GM12873 (cell line): ENCODE data around the gene FUT9.

Experiments
- TF ChIP-seq, protein P1 (sequence below): IDR thresholded peaks from 2 replicates; pipeline ENCODE4 v1.5.1; 2012; ENCODE audit warnings: low read depth, mild to moderate bottlenecking, moderate library complexity, low read length, control low read depth; ENCODE audit not compliant: insufficient read depth; ENCODE audit errors: missing control alignments

The FUT9 gene

GRCh38 chr6:96001891-96002575, 13.7 kb upstream of the FUT9 start:
- TF ChIP-seq, protein P1, sequence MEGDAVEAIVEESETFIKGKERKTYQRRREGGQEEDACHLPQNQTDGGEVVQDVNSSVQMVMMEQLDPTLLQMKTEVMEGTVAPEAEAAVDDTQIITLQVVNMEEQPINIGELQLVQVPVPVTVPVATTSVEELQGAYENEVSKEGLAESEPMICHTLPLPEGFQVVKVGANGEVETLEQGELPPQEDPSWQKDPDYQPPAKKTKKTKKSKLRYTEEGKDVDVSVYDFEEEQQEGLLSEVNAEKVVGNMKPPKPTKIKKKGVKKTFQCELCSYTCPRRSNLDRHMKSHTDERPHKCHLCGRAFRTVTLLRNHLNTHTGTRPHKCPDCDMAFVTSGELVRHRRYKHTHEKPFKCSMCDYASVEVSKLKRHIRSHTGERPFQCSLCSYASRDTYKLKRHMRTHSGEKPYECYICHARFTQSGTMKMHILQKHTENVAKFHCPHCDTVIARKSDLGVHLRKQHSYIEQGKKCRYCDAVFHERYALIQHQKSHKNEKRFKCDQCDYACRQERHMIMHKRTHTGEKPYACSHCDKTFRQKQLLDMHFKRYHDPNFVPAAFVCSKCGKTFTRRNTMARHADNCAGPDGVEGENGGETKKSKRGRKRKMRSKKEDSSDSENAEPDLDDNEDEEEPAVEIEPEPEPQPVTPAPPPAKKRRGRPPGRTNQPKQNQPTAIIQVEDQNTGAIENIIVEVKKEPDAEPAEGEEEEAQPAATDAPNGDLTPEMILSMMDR, result no peak

DNA sequence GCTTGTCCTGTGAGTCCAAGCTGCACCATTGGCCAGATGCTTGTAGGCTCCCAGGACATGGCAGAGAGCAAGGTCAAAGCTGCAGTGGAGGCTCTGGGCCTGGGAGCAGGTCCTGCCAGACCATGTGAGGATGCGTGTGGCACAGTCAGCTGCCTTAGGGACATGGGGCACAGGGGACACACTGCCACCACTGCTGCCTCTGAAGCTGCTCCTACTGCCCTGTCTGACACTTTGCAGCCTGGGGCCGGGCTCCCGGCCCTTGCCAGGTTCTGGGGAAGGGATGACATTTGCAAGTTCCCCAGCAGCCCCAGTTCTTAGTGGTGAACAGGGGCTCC, 13.2 kb upstream of the FUT9 start:
- TF ChIP-seq, protein P1, result no peak

- TF ChIP-seq, protein P1, result no peak
These were observed 12.9 kb upstream of the FUT9 start for GRCh38 chr6:96002912-96003311.

- TF ChIP-seq, protein P1, result no peak
These were observed 8.1 kb upstream of the FUT9 start for GRCh38 chr6:96007663-96008062.

DNA sequence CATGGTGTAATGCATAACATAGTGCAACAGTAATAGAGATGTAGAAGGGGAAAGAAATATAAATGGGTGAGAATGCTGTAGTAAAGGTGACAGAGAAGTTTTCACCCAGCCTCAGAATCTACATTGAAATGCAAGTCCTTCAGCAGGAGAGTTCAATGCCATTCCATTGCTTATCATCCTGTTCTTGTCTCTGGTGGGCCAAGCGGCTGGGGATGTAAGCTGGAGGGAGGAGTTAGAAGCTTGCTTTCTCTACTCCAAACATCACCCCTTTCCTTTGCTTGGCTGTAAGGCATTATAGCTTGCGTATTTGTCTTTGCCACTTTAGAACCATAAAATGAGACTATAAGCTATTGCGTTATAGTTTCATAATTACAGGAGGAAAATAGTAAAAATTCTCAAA, 2.2 kb upstream of the FUT9 start:
- TF ChIP-seq, protein P1, result no peak

DNA sequence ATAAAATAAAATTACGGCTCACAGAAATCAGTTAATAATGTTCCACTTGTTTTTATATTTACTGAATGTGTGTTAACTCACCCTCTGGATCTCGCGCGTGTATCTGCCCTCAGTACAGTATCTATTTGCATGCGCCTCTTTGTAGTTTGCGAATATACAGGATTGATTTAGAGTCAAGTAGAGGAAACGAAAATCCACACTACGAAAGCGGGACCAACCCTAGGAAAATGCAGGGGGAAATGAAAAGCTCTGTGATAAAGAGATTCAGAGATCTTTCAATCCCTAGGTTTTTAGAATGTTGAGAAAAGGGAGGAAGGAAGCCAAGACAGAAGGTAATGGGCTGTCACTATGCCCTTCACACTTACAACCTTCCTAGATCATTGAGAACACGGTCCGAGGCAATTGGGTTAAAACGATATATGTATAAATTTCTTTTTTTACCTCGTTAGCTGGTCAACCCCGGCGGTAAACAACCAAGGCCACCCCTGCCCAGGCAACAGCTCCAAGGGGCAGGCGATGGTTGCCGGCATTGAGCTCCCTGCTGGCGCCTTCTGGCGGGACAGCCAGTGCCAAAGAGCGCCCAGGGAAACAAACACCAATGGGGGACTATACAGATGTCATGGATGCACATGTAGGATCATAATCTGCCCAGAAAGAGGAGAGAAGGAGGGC, 792 bp upstream of the FUT9 start:
- TF ChIP-seq, protein P1, result no peak

DNA sequence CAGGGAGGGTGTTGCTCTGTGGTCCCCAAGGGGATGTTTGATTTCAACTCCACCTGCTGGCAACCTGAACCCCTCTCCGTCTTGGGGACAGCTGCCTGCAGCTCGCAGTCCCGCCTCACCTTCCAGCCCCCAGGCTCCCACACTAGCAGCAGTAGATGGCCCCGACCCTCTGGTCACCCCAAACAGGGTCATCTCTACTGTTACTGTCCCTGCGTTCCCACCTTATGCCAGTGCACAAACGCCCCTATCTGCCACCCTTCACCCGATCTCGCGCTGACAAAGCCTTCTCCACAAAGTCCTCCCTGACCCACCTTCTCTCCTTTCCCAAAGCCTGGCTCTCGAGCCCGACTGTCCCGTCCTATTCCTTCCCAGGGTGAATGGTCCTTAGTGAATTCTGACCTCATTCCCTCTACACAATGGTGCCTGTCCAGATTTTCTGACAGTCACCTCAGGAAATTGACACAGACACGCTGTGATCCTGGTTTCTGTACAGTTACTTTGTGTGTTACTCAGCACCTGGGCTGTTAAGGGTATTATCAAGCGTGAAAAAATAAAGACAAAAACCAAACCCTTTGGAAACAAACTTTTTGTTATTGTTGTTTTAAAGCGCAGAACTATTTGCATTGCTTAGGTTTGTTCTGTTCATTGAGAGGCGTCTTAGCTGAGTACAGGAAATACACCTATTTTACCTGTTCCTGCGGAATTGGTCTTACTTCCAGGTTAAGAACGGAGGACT, 728 bp downstream of the FUT9 start:
- TF ChIP-seq, protein P1, result no peak
